ENCODE results near the gene POLR3A.

- no peak for TF ChIP-seq CTCF (IDR thresholded peaks at IDR 0.05)
- TF ChIP-seq EP300 (IDR thresholded peaks at IDR 0.05): no peak
- TF ChIP-seq POLR2A (IDR thresholded peaks at IDR 0.05): no peak
These were observed 19.7 kb downstream of the POLR3A start for GRCh38 chr10:78009662-78010061.

Data from upper lobe of left lung (tissue), 4 donors.